BJ (cell line): ENCODE data around the gene NBEA. TPM values are rescaled to one million over a fixed set of nuclear protein-coding genes. Genes with fewer than 3 reads are reported as not detected.

Experiments
- CTCF ChIA-PET: fragments of 350-600 bp; formaldehyde crosslinking; extraction: SDS; loops from one replicate; lab custom pipeline; 2021; ENCODE audit warnings: antibody characterized with exemption, inconsistent platforms; lab: Yijun Ruan, JAX
- POLR2A ChIA-PET: fragments of 300-600 bp; sonication (Branson Sonifier 250); formaldehyde crosslinking; extraction: SDS; loops from one replicate; lab custom pipeline; 2021; ENCODE audit warnings: antibody characterized with exemption; lab: Charles Lee
- DNase-seq: peaks from one replicate; pipeline ENCODE4 v3.0.0-alpha.2; 2011; ENCODE audit warnings: low read depth
- H3K27me3 ChIP-seq: 2 replicates; pipeline ENCODE4 v1.6.0; 2011; ENCODE audit warnings: low read length; ENCODE audit not compliant: control insufficient read depth, insufficient read depth
- H3K36me3 ChIP-seq: 2 replicates; pipeline ENCODE4 v1.5.1; 2011; ENCODE audit warnings: low read length; ENCODE audit not compliant: control insufficient read depth, insufficient read depth
- H3K4me3 ChIP-seq: 2 replicates; pipeline ENCODE4 v1.5.1; 2011; ENCODE audit warnings: low read depth, mild to moderate bottlenecking, control low read depth, low read length
- CTCF ChIP-seq: IDR thresholded peaks from 2 replicates; pipeline ENCODE4 v1.5.1; 2011; ENCODE audit warnings: low read depth, mild to moderate bottlenecking, control low read depth, inconsistent platforms, low read length, moderate library complexity; ENCODE audit not compliant: insufficient read depth
- polyA plus RNA-seq: library from polyadenylated mRNA; depleted of rRNA; stranded (reverse); fragments of >200 nt; gene quantifications from 2 replicates; pipeline ENCODE4 v1.2.3, GENCODE V29; 2011

Gene NBEA
- polyA plus RNA-seq, 1 experiment, result 17.8 TPM

DNA sequence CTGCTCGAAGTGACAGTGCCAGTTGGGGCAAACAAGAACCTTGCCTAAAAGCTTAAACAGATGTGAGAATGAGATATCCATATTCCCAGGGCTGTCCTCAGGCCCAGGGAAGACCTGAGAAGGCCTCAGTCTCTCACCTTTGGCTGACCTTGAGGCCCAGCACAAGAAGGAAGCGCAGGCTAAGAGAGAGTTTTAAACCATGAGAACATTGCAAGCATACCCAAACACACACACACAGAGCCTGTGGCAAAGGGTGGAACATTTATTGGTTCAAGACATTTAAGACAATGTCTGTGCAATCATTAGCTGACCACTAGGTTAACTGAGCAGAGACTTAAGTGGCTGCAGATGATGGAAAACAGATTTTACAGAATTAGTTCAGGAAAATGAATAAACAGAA lies 248.2 kb downstream of the NBEA start:
- Histone ChIP-seq H3K27me3 (no peaks in the 10 kb centered on the region), H3K36me3 (no peaks in the 10 kb centered on the region), H3K4me3 (no peak overlapping the region)
- DNase-seq, result peak; percentile 85
- TF ChIP-seq CTCF, result no peak
- POLR2A ChIA-PET, result interaction anchor here (0.6 kb wide), 1 partner anchor 290 kb away, joined by 4 read pairs; no protein-coding TSS in a partner anchor
- CTCF ChIA-PET, result interaction anchor here (1.3 kb wide), 1 partner anchor 13 kb away, joined by 3 read pairs; no protein-coding TSS in a partner anchor

DNA sequence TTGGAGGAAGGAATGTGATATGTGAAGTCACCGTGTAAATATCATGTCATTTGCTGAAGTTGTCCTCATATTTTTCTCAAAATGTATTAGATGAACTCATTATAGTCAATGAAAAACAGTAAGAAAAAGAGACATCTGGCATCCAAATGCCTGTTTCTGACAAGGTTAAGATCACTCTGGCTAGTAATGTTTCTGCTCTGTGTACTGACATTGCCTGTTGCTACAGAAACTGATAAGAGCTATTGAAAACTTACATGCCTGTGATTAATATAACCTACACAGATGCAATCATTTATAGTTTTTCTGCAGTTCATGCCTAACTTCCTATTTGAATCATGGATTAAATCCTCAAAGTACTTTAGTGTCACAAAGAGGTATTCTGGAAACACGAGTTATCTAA lies 249.8 kb downstream of the NBEA start:
- DNase-seq, result peak; percentile 12
- H3K4me3 ChIP-seq, result no peak overlapping the region
- no peaks in the 10 kb centered on the region for H3K36me3 ChIP-seq
- TF ChIP-seq CTCF, result no peak
- H3K27me3 ChIP-seq, result no peaks in the 10 kb centered on the region
- CTCF ChIA-PET, result interaction anchor here (0.8 kb wide), 1 partner anchor 541 kb away, joined by 3 read pairs; no protein-coding TSS in a partner anchor
- POLR2A ChIA-PET, result no interaction called here

DNA sequence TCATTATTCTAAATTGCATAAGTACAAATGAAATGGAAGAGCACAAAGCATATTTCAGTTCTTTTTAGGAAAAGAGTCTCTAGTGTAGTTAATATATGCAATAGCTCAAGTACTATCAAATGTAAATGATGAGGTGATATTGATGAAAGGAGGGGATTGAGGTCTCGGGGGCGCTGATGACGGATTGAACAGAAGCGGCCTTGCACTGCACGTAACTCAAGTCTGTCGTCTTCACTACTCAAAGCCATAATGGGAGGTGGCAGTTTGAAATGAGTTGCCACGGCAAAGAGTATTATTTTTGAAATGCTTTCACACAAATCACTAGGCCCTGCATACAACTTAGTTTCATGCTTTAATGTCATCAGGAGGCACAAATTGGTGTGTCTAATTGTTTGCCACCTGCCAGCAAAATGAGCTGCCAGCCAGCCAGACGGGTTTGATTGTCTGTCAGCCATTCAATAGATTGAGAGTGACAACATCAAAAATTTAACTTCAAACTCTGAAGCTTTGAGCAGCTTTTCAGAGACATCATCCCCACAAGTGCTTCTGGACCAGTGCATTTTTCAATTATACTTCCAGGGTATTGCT lies 256.6 kb downstream of the NBEA start:
- DNase-seq, result no peak
- H3K36me3 ChIP-seq, result no peaks in the 10 kb centered on the region
- ChIA-PET CTCF (interaction anchor here (0.9 kb wide), 1 partner anchor 10 kb away, joined by 3 read pairs; no protein-coding TSS in a partner anchor), POLR2A (no interaction called here)
- no peak for TF ChIP-seq CTCF
- H3K4me3 ChIP-seq, result no peak overlapping the region
- H3K27me3 ChIP-seq, result no peaks in the 10 kb centered on the region

GRCh38 chr13:35208587-35208986 lies 266.5 kb downstream of the NBEA start:
- TF ChIP-seq CTCF, result no peak
- POLR2A ChIA-PET, result no interaction called here
- CTCF ChIA-PET, result interaction anchor here (0.7 to 1.3 kb wide), 2 partner anchors 10 to 1558 kb away, joined by 3 read pairs; no protein-coding TSS in a partner anchor
- Histone ChIP-seq H3K36me3 (no peaks in the 10 kb centered on the region), H3K27me3 (no peaks in the 10 kb centered on the region), H3K4me3 (no peak overlapping the region)
- no peak for DNase-seq

- CTCF ChIA-PET, result interaction anchor here (1.1 to 1.2 kb wide), 2 partner anchors 9 to 512 kb away, joined by 3 to 4 read pairs; no protein-coding TSS in a partner anchor
- no peak for DNase-seq
- no peak for TF ChIP-seq CTCF
- H3K4me3 ChIP-seq, result no peak overlapping the region
- no peaks in the 10 kb centered on the region for H3K27me3 ChIP-seq
- POLR2A ChIA-PET, result no interaction called here
- no peaks in the 10 kb centered on the region for H3K36me3 ChIP-seq
Observed at GRCh38 chr13:35210261-35210660, 268.2 kb downstream of the NBEA start.
